Measurements from ENCODE around the gene PACSIN2.

DNA sequence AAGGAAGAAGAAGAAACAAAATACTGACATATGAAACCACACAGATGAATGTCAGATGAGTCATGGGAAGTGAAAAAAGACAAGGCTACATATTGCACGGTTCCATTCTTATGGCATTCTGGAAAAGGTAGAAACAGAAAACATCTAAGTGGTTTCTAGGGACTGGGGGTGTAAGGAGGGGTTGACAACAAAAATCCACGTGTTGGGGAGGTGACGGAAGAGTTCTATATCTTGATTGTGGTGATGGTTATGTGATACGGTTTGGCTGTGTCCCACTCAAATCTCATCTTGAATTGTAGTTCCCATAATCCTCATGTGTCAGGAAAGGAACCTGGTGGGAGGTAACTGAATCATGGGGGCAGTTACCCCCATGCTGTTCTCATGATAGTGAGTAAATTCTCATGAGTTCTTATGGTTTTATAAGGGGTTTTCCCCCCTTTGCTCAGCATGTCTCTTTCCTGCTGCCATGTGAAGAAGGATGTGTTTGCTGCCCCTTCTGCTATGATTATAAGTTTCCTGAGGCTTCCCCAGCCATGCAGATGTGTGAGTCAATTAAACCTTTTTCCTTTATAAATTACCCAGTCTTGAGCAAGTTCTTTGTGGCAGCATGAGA is 151.5 kb downstream of the PACSIN2 start:
- TF ChIP-seq POLR2A (IDR thresholded peaks at IDR 0.05) (no peak), POLR2AphosphoS5 (IDR thresholded peaks at IDR 0.05) (no peak)
- TF ChIP-seq, protein P1, sequence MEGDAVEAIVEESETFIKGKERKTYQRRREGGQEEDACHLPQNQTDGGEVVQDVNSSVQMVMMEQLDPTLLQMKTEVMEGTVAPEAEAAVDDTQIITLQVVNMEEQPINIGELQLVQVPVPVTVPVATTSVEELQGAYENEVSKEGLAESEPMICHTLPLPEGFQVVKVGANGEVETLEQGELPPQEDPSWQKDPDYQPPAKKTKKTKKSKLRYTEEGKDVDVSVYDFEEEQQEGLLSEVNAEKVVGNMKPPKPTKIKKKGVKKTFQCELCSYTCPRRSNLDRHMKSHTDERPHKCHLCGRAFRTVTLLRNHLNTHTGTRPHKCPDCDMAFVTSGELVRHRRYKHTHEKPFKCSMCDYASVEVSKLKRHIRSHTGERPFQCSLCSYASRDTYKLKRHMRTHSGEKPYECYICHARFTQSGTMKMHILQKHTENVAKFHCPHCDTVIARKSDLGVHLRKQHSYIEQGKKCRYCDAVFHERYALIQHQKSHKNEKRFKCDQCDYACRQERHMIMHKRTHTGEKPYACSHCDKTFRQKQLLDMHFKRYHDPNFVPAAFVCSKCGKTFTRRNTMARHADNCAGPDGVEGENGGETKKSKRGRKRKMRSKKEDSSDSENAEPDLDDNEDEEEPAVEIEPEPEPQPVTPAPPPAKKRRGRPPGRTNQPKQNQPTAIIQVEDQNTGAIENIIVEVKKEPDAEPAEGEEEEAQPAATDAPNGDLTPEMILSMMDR (IDR thresholded peaks at IDR 0.05), result no peak
